Kidney (tissue), 14 donors: Measurements from ENCODE around the gene RRM2. TPM values are rescaled to one million over a fixed set of nuclear protein-coding genes. Genes with fewer than 3 reads are reported as not detected.

Experiments used
- DNase-seq, 5 donors: peaks; one replicate each; pipeline ENCODE4 v3.0.0-alpha.2; 2013 to 2020
- FAIRE-seq: peaks from 2 replicates; lab custom pipeline; 2012; peaks lifted over from hg19 to GRCh38; lab: Jason Lieb, UNC
- H3K27ac ChIP-seq, 2 donors: one replicate each; pipeline ENCODE4 v1.7.0; 2013; ENCODE audit warnings: low read depth in 2 of 2, low read length in 2 of 2, inconsistent platforms in 1 of 2
- H3K27me3 ChIP-seq: one replicate; pipeline ENCODE4 v1.7.1; 2013; ENCODE audit warnings: low read length, inconsistent platforms; ENCODE audit not compliant: control insufficient read depth, insufficient read depth
- H3K36me3 ChIP-seq, 3 donors: one replicate each; pipeline versions ENCODE4 v1.7.0 to v1.7.1; 2013; ENCODE audit warnings: low read length in 3 of 3, control low read depth in 1 of 3, inconsistent platforms in 1 of 3; ENCODE audit not compliant: insufficient read depth in 3 of 3, control insufficient read depth in 2 of 3
- H3K4me1 ChIP-seq, 3 donors: one replicate each; pipeline versions ENCODE4 v1.7.0 to v1.7.1; 2013; ENCODE audit warnings: low read length in 3 of 3, inconsistent platforms in 1 of 3, low read depth in 1 of 3; ENCODE audit not compliant: control insufficient read depth in 2 of 3, insufficient read depth in 2 of 3
- H3K4me3 ChIP-seq, 3 donors: one replicate each; pipeline versions ENCODE4 v1.7.0 to v1.8.1; 2013; ENCODE audit warnings: low read length in 3 of 3, control low read depth in 1 of 3, inconsistent platforms in 1 of 3
- H3K9ac ChIP-seq, 3 donors: one replicate each; pipeline versions ENCODE4 v1.7.0 to v1.7.1; 2013; ENCODE audit warnings: low read length in 3 of 3, control low read depth in 1 of 3, inconsistent platforms in 1 of 3
- H3K9me3 ChIP-seq, 3 donors: one replicate each; pipeline versions ENCODE4 v1.7.0 to v1.7.1; 2013; ENCODE audit warnings: low read length in 3 of 3, control low read depth in 1 of 3, inconsistent platforms in 1 of 3; ENCODE audit not compliant: control insufficient read depth in 2 of 3, insufficient read depth in 1 of 3
- CTCF ChIP-seq: IDR thresholded peaks from 3 replicates; pipeline ENCODE4 v1.5.1; 2012; ENCODE audit warnings: mild to moderate bottlenecking, moderate library complexity, borderline replicate concordance; ENCODE audit not compliant: insufficient read depth; ENCODE audit errors: extremely low read depth
- intact Hi-C: fragments of 100-400 bp; cut with DNase I; formaldehyde crosslinking; loops from one replicate; pipeline ENCODE4 v1.11.1; 2022
- polyA plus RNA-seq: library from polyadenylated mRNA; stranded (reverse); fragments of 350-450 nt; fragmentation: Illumina TruSeq; extraction: RNeasy Lipid Tissue Mini Kit (QIAGEN cat#74804); gene quantifications from one replicate; pipeline ENCODE4 v1.2.3, GENCODE V29; 2014; ENCODE audit warnings: low read depth, low replicate concordance; ENCODE audit not compliant: insufficient read depth
- total RNA-seq: library from RNA; stranded (reverse); fragmentation: NEBNext Ultra II Directional; extraction: Animal tissue kit (Norgen Biotek cat#: 25700); gene quantifications from one replicate; pipeline ENCODE4 v1.2.1, GENCODE V29; 2021
- donor health status: control.
- donor health status: control.
- donor health status: control.
- donor health status: control.
- donor health status: control.
- donor health status: DM: yes; HTN: yes; CAD: no.
- donor health status: Normal renal cell carcinoma (clear cell type).

The RRM2 gene
- total and polyA plus RNA-seq, 2 donors from 2014 or later = 3.6 to 5.5 TPM

- Histone ChIP-seq H3K9ac (no peak overlapping the region), H3K27me3 (no peaks in the 10 kb centered on the region), H3K4me1 (no peaks in the 10 kb centered on the region), H3K27ac (no peak overlapping the region), H3K36me3 (no peaks in the 10 kb centered on the region), H3K9me3 (no peaks in the 10 kb centered on the region), H3K4me3 (no peak overlapping the region)
- DNase-seq (peak in 1 of 5 donors; percentile 45), FAIRE-seq (no peak)
- no peak for TF ChIP-seq CTCF
- intact Hi-C loops = no loop called here
Observed at GRCh38 chr2:10160203-10160955, 37.8 kb downstream of the RRM2 start.

GRCh38 chr2:10161206-10161931, 38.8 kb downstream of the RRM2 start:
- no peak overlapping the region for H3K9ac ChIP-seq
- H3K27me3 ChIP-seq = no peaks in the 10 kb centered on the region
- FAIRE-seq = no peak
- H3K9me3 ChIP-seq = no peaks in the 10 kb centered on the region
- H3K36me3 ChIP-seq = no peaks in the 10 kb centered on the region
- TF ChIP-seq CTCF = no peak
- no peaks in the 10 kb centered on the region for H3K4me1 ChIP-seq
- intact Hi-C loops = no loop called here
- H3K27ac ChIP-seq = no peak overlapping the region
- H3K4me3 ChIP-seq = no peak overlapping the region
- DNase-seq = peak in 1 of 5 donors; percentile 31

GRCh38 chr2:10161961-10162441, 39.5 kb downstream of the RRM2 start:
- FAIRE-seq = no peak
- H3K27me3 ChIP-seq = no peaks in the 10 kb centered on the region
- DNase-seq = peak in 1 of 5 donors; percentile 47
- intact Hi-C loops = no loop called here
- no peak overlapping the region for H3K27ac ChIP-seq
- H3K9me3 ChIP-seq = no peaks in the 10 kb centered on the region
- H3K36me3 ChIP-seq = no peaks in the 10 kb centered on the region
- H3K4me1 ChIP-seq = no peaks in the 10 kb centered on the region
- TF ChIP-seq CTCF = no peak
- no peak overlapping the region for H3K9ac ChIP-seq
- no peak overlapping the region for H3K4me3 ChIP-seq
